ENCODE data around the gene APOH. TPM values are rescaled to one million over a fixed set of nuclear protein-coding genes. Genes with fewer than 3 reads are reported as not detected.

APOH gene
- total and polyA plus RNA-seq, 2 of the 8 experiments (the other 6 are each of a cell fraction or from before 2014, with no cell fraction given), result not detected

DNA sequence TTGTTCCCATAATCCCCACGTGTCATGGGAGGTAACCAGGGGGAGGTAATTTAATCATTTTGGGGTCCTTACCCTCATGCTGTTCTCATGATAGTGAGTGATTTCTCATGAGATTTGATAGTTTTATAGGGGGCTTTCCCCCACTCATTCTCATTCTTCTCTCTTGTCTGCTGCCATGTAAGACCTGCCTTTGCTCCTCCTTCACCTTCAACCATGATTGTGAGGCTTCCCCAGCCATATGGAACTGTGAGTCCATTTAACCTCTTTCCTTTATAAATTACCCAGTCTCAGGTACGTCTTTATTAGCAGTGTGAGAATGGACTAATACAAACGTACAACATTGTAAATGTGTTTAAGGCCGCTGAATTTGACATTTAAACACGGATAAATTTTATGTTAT, 35.5 kb upstream of the APOH start:
- no peak overlapping the region for H3K4ac ChIP-seq (replicated peaks; ENCODE audit: insufficient read length, low read depth, low read length)
- H4K91ac ChIP-seq (replicated peaks; ENCODE audit: insufficient read length, low read length), result no peak overlapping the region
- H2BK15ac ChIP-seq (ENCODE audit: low read length), result no peak overlapping the region
- H3K23me2 ChIP-seq (ENCODE audit: low read depth, low read length), result no peaks in the 10 kb centered on the region
- no peak for FAIRE-seq
- H3K4me2 ChIP-seq (ENCODE audit: insufficient read depth in 1 of 2, low read depth in 2 of 2, low read length in 2 of 2), result no peak overlapping the region
- TF ChIP-seq NANOG (IDR thresholded peaks at IDR 0.05; ENCODE audit: insufficient read depth, low read depth, low read length, poor library complexity, severe bottlenecking) (no peak), BACH1 (IDR thresholded peaks at IDR 0.05; ENCODE audit: low read length) (no peak), GTF2F1 (IDR thresholded peaks at IDR 0.05; ENCODE audit: borderline replicate concordance, low read depth, low read length) (no peak), SIRT6 (IDR thresholded peaks at IDR 0.05; ENCODE audit: low read length) (no peak), RFX5 (IDR thresholded peaks at IDR 0.05; ENCODE audit: borderline replicate concordance, low read depth, low read length) (no peak), MAFK (IDR thresholded peaks at IDR 0.05; ENCODE audit: low read depth, low read length) (no peak), EGR1 (IDR thresholded peaks at IDR 0.05; ENCODE audit: borderline replicate concordance, low read depth, low read length) (no peak), TAF1 (IDR thresholded peaks at IDR 0.05; ENCODE audit: low read depth, low read length) (no peak), JUN (IDR thresholded peaks at IDR 0.05; ENCODE audit: low read depth, low read length) (no peak), CBX5 (IDR thresholded peaks at IDR 0.05; ENCODE audit: low read depth, low read length) (no peak), SIN3A (conservative IDR thresholded peaks at IDR 0.05 in 1 of 2, IDR thresholded peaks at IDR 0.05 in 1 of 2; ENCODE audit: low read depth in 1 of 2, low read length in 2 of 2) (no peak), RXRA (IDR thresholded peaks at IDR 0.05; ENCODE audit: insufficient read depth, low read depth, low read length) (no peak), POLR2AphosphoS5 (IDR thresholded peaks at IDR 0.05; ENCODE audit: low read depth, low read length) (no peak)
- TF ChIP-seq, protein P1, sequence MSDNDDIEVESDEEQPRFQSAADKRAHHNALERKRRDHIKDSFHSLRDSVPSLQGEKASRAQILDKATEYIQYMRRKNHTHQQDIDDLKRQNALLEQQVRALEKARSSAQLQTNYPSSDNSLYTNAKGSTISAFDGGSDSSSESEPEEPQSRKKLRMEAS (IDR thresholded peaks at IDR 0.05), result no peak
- TF ChIP-seq, protein P2, sequence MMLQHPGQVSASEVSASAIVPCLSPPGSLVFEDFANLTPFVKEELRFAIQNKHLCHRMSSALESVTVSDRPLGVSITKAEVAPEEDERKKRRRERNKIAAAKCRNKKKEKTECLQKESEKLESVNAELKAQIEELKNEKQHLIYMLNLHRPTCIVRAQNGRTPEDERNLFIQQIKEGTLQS (IDR thresholded peaks at IDR 0.05; ENCODE audit: insufficient read depth, low read depth, low read length), result no peak
- no peak overlapping the region for H4K5ac ChIP-seq (ENCODE audit: insufficient read length, low read depth, low read length)
- H4K20me1 ChIP-seq (replicated peaks in 1 of 2; ENCODE audit: control insufficient read depth in 1 of 2, insufficient read depth in 2 of 2, low read length in 2 of 2), result no peaks in the 10 kb centered on the region
- POLR2A ChIA-PET (ENCODE audit: partially characterized antibody), result no interaction called here
- H3K4me1 ChIP-seq (replicated peaks in 1 of 4; ENCODE audit: control insufficient read depth in 3 of 4, insufficient read depth in 4 of 4, low read length in 3 of 4), result no peaks in the 10 kb centered on the region
- H2AK5ac ChIP-seq (ENCODE audit: low read depth, low read length), result no peak overlapping the region
- no peak overlapping the region for H3K9ac ChIP-seq (replicated peaks in 1 of 4; ENCODE audit: extremely low read depth in 1 of 4, low read depth in 3 of 4, low read length in 3 of 4)
- no peak overlapping the region for H4K8ac ChIP-seq (ENCODE audit: extremely low read depth, insufficient read depth, low read length)
- no peak overlapping the region for H3K56ac ChIP-seq (replicated peaks; ENCODE audit: insufficient read length, low read depth, low read length)
- no peaks in the 10 kb centered on the region for H3K79me2 ChIP-seq (ENCODE audit: control insufficient read depth in 1 of 2, insufficient read depth in 2 of 2, low read length in 2 of 2)
- no peak overlapping the region for H2BK120ac ChIP-seq (replicated peaks; ENCODE audit: low read depth, low read length)
- no peaks in the 10 kb centered on the region for H3K79me1 ChIP-seq (ENCODE audit: low read depth, low read length)
- H3K23ac ChIP-seq (ENCODE audit: insufficient read length), result no peak overlapping the region
- H3K18ac ChIP-seq (ENCODE audit: extremely low read depth, low read length), result no peak overlapping the region
- no peaks in the 10 kb centered on the region for H3K27me3 ChIP-seq (replicated peaks in 1 of 4; ENCODE audit: control insufficient read depth in 3 of 4, extremely low read depth in 1 of 4, insufficient read depth in 3 of 4, low read length in 3 of 4)
- H2AFZ ChIP-seq (ENCODE audit: low read length), result no peak overlapping the region
- H3K36me3 ChIP-seq (ENCODE audit: control insufficient read depth in 2 of 4, insufficient read depth in 4 of 4, low read length in 3 of 4), result no peaks in the 10 kb centered on the region
- no peak overlapping the region for H3K4me3 ChIP-seq (ENCODE audit: extremely low read depth in 1 of 4, insufficient read depth in 2 of 4, low read depth in 3 of 4, low read length in 4 of 4)
- H3K14ac ChIP-seq (ENCODE audit: insufficient read length), result no peak overlapping the region
- no peak overlapping the region for H2BK12ac ChIP-seq (ENCODE audit: low read depth, low read length)
- CTCF ChIA-PET (ENCODE audit: partially characterized antibody), result interaction anchor here (0.8 kb wide), 1 partner anchor 63 kb away, joined by 3 read pairs; no protein-coding TSS in a partner anchor
- H3K9me3 ChIP-seq (ENCODE audit: insufficient read depth in 2 of 2, low read depth in 1 of 2, low read length in 1 of 2), result no peaks in the 10 kb centered on the region
- no peak for DNase-seq (ENCODE audit: low read depth in 1 of 2, low spot score in 2 of 2)
- no peak overlapping the region for H2BK5ac ChIP-seq (ENCODE audit: low read depth, low read length)
- H2BK20ac ChIP-seq (ENCODE audit: low read length), result no peak overlapping the region
- no peak overlapping the region for H3K27ac ChIP-seq (ENCODE audit: low read depth, low read length)
- WGBS, 2 experiments (ENCODE audit: extremely low coverage in 1 of 2, insufficient coverage in 1 of 2, insufficient read length in 1 of 2, insufficient replicate concordance in 2 of 2, low coverage in 1 of 2, low lambda C conversion rate in 2 of 2, missing lambda C conversion rate in 1 of 2), result 83% methylated on average over 5 of the region's 5 CpGs; no CpG with 5 or more reads in 1 of the 2 experiments

Data from H1 (cell line).